Measurements from ENCODE around the gene SLC35F1.

SLC35F1 gene

DNA sequence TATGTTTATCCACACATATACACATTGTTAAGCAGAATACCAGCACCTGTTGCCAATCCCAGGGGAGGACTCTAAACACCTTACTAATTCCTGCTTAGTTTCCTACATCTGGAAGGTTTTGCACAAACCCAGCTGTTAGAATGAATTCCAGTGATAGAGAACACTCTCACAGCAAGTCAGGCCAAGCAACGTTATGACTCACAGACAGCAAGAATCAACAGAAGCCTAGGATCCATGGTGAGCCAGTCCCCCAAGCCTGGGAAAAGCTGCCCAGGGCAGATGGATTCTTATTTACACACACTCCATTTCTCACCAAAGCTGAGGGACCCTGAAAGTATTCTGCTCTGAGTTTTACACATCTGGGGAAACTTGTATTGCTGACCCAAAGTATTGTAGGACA is 291.7 kb downstream of the SLC35F1 start:
- no peak for DNase-seq (ENCODE audit: low read depth)

DNA sequence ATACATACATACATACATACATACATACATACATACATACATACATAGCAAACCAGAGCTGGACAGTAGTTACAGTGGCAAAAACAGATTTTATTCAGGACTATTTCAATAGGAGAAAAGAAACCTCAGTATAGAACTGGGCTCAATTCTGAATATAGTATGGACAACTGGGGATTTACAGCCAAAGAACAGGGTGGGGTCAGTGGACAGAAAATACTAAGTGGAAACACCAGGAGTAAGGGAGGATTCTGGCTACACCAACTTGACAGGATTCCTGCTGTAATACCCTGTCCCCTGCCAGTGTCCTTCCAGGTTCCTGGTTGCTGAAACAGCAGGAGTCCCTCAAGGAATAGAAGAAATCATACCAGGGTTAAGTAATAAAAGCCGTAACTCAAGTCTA is 293.1 kb downstream of the SLC35F1 start:
- no peak for DNase-seq (ENCODE audit: low read depth)

DNA sequence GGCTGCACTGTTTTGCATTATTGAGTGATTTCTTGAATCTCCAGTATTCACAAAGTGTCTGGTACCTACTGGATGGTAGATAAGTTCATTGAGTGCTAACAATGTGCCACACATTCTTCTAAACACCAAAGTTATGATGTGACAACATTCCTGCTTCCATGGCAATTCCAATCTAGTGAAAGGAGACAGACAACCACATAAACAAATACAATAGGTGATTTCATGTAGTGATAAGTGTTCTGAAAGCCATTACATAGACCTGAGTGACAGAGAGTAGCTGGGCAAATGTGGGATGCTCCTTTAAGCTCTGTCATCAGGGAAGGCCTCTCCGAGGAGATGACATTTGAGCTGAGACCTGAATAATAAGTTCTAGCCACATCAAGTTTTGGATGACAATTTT is 295.5 kb downstream of the SLC35F1 start:
- no peak for DNase-seq (ENCODE audit: low read depth)

DNA sequence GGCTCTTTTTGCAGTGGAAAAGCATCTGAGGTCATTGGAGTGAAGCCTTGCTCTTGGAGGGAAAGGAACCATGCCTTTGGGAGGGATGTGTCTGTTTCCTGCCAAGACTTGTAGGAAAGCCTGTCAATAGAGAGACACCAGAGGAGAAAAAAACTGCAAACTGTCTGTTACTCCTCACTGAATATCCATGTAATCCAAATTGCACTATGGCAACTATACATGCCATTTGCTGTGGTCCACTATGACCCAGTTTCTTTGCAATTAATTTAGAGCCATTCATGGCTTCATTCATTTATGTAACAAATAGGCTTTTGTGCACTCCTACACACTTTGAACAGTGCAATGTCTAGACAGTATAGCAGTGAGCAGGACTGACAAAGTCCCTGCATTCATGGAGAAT is 296.5 kb downstream of the SLC35F1 start:
- no peak for DNase-seq (ENCODE audit: low read depth)

DNA sequence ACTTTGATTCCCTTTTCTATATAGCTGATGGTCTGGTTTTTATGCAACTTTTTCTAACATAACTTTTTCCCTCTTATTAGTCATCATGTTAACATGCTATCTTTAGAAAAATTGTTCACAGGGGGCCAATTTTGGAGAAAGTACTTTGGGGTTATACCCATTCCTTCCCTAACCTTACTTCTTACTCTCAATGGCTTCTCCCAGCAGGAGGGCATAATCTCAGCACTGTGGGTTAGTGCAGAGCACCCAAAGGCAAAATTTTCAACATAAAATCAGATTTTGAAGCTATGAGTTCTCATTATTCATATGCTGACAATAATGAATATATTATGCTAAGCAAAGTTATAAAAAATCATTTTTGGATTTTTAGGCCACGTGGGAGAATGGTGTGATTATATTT is 299.2 kb downstream of the SLC35F1 start:
- no peak for DNase-seq (ENCODE audit: low read depth)

DNA sequence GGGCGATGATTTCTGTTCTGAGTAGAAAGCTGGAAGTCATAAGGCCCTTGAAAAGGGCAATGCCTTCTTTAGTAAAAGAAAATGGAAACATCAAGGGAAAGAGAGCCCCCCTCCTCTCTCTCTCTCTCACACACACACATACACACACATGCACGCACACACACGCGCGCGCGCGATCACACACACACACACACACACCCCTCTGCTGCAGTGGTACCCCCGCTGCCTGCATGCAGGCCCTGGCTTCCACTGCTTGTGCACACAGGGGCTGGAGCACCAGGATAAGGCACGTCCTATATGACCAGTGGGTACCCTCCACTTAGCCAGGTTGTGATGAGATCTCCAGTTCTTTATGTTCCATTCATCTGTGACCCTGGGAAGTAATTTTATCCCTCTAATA is 300.9 kb downstream of the SLC35F1 start:
- DNase-seq (ENCODE audit: low read depth): no peak

DNA sequence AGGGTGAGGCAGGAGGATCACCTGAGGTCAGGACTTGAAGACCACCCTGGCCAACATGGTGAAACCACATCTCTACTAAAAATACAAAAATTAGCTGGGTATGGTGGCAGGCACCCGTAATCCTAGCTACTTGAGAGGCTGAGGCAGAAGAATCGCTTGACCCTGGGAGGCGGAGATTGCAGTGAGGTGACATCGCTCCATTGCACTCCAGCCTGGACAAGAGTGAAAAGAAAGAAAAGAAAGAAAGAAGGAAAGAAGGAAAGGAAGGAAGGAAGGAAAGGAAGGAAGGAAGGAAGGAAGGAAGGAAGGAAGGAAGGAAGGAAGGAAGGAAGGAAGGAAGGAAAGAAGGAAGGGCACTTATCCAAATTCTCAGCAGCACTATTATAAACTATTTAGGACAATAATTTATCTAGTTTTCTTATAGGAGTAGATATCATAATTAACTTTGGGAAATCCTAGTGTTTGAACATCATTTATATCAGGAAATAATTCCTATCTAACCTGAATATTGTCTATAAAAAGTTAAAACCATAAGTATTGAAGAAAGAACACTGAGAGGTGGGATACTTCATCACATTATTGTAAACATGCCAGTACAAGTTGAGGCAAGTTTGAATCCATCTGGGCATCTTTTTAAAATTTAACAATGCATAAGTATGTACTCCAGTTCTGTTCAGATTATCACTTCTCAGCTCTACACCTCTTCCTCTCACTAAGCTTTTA is 305.5 kb downstream of the SLC35F1 start:
- DNase-seq (ENCODE audit: low read depth): no peak

DNA sequence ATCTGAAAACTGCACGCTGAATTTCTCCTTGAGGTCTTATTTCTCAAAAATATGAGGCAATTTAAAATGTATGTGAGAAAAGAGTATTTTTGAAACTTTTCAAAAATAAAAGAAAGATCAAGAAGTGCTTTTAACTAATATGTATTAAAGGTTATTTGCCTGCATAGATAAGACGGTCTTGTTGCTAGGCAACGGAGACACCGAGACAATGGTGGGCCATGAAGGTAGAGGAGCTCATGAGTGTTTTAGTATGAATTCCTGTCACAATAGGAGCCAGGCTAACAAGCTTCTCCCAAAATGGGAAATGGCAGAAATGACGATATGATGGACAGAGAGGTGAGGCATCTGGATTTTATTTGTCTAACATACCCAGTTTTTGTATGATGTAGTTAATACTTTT is 308.2 kb downstream of the SLC35F1 start:
- no peak for DNase-seq (ENCODE audit: low read depth)

DNA sequence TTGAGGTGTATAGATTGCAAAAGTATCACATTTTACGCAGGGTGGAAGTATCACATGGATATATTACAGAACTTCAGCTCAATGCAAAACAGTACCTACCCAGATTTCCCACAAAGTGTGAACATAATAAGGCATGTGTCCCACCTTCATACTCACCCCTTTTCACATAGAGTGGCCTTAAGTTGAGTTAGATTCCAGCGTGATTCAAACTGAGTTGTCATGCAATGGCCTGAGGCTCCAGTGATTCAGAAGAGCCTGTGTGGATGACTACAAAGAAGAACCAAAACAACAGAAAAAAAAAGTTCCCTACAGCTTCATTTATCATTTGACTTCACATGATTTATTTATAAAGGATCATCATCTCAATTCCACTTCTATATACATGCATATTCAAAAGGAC is 309.7 kb downstream of the SLC35F1 start:
- no peak for DNase-seq (ENCODE audit: low read depth)

DNA sequence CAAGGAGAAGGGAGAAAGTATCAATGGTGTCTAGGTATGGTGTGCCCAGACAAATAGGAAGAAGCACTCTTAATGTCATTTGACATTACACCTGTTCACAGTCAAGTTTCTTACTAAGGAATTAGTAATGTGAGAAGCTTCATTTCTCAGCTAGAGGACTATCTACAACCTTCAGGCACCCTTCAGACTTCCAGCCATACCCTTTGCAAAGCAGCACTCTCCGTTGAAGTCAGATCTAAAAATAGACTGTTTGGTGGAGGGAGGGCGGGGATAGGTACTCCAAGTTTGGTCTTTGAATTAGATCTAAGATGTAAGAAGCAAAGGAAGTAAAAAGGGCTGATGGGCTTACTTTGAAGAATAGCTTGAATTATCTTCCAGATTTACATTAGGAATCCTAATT is 311.1 kb downstream of the SLC35F1 start:
- DNase-seq (ENCODE audit: low read depth): no peak

DNA sequence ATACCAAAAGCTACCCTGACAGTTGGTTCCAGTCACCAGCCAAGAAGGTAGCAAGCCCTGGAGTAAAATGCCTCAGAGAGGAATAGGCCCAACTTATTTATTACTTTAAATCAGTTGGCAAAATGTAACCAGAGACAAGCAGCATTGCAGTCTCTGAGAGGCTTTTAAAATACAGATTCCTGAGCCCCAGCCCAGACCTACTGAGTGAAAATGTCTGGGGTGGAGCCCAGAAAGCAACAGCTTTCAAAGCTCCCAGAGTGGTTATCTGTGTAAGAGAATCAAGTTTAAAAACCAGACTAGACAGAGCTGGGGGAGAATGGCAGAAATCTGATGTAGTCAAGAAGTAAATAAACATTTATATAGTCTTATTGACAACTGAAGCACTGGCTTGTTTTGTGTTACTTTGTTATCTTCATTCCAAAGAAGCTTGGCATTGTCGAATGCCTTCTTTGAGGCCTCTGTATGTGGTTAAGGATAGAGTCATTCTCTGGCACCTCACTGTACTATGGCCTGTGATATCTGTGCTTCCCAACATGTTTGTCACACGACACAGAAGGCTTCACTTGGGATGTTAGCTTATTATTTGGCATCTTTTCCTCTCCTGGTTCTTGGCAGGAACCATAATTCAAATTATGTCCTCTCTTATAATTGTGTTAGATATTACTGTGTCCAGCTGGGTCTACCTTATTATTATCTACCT is 313.5 kb downstream of the SLC35F1 start:
- DNase-seq (ENCODE audit: low read depth): no peak

DNA sequence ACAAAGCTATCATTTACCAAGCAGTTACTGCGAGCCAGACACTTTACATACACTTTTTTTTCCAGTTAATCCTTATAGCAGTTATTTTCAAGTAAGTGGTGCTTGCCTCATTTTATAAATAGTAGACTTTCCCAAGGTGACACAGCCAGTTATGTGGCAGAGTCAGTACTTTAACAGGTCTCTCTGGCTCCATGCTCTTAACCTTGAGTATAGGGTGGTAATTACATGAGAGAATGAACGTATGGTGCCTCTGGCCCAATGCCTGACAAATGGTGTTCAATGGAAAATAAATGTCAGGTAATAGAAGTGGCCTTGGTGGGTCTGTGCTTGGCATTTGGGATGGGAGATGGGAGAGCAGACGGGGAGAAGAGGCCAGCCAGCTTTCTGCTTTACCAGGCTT is 316.3 kb downstream of the SLC35F1 start:
- no peak for DNase-seq (ENCODE audit: low read depth)

DNA sequence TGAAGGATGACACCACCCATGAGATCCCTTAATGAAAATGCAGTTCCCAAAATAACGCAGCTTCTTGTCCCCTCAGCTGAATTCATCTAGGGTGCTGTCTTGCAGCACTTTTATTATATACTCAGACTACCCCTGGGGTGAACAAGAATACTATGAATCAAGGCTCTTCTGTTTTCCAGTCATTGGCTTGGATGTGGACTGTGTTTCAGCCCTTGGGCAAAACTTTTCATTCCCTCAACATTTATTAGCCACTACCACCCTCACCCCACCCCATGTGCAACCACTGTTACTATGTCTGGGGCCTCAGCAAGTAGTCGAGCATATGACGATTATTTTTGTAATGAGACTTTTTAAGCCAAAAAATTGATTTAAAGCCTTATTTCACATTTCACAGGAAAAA is 321.8 kb downstream of the SLC35F1 start:
- no peak for DNase-seq (ENCODE audit: low read depth)

DNA sequence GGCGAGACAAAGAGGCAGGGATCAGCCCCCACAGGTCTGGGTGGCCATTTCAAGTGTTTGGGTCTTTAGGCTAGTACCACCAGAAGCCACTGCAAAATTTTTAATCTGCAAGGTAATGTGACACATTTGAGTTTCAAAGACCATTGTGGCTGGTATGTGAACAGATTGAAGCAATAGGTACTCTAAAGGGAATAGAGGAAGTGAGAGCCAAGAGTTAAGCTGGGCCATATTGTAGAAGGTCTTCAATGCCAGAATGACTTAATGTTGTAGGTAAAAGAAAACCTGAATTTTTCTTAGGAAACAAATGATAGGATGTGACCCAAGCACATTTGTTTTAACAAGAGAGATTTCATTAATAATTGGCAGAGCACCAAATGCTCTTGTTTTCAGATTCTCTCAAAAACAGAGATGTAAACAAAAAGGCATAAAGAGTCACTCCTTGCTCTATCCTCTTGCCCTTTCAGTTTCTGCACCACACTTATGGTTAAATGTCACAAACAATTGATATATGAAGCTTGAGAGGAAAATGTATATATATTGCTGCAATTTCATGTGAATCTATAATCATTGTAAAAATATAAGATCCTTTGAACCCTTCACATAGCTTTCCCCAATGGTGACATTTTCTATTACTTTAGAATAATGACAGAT is 333.9 kb downstream of the SLC35F1 start:
- no peak for DNase-seq (ENCODE audit: low read depth)

DNA sequence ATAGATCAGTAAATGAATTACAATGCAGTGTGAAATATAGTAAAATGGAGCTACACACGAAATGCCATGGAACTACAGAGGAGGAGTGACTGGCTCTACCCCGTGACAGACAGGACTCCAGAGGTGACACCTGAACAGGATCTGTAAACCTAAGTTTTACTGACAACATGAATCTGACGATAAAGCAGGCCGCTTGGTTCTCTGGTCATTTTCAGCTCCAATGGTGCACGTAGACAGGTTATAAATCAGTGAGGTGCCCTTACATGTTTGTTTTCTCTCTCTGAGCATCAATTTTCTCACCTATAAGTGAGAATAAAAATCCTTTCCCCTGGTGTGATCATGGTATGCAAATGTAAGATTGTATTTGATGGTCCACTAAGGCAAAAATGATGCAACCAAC is 339.3 kb downstream of the SLC35F1 start:
- no peak for DNase-seq (ENCODE audit: low read depth)

DNA sequence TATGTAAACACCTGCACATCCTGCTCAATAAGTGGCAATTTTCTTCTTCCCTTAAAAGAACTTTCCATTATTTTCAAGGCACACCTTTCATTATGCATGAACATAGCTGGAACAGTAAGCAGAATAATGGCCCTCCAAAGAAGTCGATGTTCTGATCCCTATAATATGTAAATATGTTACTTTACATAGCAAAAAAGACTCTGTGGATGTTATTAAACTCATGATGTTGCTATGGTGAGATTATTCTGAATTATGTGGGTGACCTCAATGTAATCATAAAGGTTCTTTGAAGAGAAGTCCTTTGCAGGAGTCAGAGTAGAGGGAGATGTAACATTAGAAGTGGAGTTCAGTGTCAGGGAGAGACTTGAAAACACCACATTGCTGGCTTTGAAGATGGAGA is 341.1 kb downstream of the SLC35F1 start:
- no peak for DNase-seq (ENCODE audit: low read depth)

DNA sequence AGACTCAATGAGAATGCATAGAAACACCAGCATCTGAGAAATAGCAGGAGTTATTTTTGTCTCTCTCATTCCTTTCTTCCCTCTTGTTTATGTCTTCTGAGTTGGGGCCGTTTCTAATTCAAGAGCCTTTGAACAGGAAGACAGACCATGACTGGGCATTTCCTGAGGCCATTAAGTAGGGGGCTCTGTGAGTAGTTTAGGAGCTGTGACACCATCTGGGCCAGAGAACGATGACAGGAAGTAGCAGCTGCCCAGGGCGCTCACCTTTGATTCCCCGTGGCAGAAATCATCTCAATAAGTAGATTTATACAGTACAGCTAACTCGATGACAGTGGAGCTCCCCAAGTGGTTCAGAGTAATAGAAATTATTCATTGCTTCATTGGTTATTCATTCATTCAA is 342.6 kb downstream of the SLC35F1 start:
- no peak for DNase-seq (ENCODE audit: low read depth)

DNA sequence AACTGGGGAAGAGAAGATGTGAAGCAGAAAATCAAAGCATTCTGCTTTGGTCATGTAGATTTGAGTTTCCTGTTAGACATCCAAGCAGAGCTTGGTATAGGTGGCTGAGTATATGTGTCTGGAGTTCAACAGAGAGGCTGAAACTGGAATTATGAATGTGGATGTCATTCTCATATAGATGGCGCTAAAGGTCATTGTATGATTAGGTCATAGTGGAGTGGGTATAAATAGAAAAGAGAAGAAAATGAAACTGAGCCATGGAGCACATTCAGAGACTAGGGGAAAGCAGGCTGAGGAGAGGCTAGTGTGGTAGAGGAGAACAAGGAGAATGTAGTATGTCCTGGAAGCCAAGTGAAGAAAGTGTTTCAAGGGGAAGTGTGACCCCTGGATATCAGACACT is 345.4 kb downstream of the SLC35F1 start:
- DNase-seq (ENCODE audit: low read depth): no peak

DNA sequence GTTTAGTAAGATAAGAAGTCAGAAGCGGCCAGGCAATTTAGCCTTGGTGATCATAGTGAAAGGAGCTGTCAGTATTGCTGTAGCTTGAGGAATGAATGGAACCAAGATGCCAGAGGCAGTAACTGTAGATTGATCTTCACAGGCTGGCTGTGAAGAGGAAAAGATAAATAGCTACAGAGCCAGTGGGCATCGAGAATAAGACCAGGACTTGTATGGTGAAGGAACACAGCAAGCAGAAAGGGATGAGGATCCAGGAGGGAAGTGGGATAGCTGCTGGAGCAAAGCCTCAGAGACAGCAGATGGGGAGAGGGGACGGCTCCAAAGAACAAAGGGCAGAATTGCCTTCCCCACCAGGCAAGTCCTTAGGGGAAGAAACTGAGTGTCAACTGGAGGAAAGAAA is 346.7 kb downstream of the SLC35F1 start:
- DNase-seq (ENCODE audit: low read depth): no peak

DNA sequence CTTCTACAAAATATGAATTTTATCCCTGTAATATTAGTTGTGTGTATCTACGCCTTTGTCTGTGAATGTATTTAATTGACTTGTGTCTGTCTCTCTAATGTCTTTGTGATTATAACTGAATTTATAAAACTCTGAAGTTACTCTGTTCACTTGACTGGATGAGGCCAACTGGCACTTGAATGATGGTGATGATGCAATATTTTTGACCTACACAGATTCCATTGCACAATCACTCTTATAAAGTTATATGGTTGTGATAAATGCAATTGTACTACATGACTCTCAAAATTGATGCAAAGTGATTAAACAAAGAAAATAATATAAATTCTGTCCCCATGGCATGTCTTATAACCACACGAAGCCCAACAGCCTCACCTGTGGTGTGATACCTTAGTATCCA is 353.8 kb downstream of the SLC35F1 start:
- DNase-seq (ENCODE audit: low read depth): no peak

DNA sequence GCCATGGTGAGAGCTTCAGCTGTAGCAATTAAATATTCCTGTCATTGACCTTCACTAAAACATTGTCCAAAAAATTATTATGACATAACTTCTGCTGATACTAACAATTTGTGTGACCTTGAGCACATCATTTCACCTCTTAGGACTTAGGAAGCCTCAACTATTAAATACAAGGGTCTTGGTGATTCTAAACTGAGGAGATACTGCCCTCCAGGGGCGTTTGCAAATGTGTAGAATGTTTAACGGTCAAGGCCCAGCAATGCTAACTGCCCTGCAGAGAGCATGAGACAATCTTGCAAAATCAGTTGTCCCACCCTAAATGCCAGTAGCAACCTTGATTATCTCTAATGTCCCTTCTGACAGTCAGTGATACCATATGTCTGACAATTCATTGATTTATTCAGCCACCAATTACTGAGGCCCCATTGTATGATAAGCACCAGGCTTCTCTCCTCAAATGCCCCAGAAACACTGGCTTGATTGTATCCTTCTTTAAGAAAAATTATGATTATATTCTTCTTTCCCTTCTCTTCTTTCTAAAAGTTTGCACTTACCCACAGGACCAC is 356.9 kb downstream of the SLC35F1 start:
- DNase-seq (ENCODE audit: low read depth): no peak

DNA sequence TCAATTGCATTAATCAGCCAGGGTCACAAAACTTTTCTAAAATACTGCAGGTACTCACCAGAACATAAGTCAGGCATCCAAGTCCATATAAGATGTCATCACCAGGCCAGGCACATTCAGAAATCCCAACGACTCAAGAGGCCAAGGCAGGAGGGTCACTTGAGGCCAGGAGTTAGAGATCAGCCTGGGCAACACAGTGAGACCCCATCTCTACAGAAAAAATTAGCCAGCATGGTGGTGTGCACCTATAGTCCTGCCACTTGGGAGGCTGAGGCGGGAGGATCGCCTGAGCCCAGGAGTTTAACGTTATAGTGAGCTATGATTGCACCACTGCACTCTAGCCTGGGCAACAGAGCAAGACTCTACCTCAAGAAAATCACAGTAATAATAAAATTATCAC is 362.6 kb downstream of the SLC35F1 start:
- no peak for DNase-seq (ENCODE audit: low read depth)

DNA sequence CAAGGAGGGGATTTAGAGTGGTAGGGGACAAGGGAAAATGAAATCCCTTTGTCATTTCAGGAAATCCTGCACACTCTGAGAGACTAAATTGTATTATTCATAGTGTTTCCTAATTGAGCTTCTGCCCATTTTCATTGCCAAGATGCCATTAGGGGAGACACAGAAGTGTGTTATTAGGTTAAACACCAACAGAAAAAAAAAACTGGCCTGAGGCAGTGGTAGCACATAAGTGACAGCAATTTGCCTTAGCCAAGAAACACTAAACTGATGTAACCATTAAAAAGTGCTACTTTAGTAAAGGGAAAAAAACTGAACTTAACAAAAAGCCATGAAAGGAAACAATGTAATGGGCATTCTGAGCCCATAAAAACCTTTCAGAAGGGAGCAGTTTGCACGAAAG is 370.6 kb downstream of the SLC35F1 start:
- DNase-seq (ENCODE audit: low read depth): no peak

Measured in stimulated activated CD8-positive, alpha-beta memory T cell treated with anti-CD3 and anti-CD28 coated beads, Interleukin-12 subunit alpha, Interleukin-12 subunit beta, amount 100 ng/mL, for 1 hour (primary cell).